ENCODE data around the gene ZCCHC7.

ZCCHC7 gene

DNA sequence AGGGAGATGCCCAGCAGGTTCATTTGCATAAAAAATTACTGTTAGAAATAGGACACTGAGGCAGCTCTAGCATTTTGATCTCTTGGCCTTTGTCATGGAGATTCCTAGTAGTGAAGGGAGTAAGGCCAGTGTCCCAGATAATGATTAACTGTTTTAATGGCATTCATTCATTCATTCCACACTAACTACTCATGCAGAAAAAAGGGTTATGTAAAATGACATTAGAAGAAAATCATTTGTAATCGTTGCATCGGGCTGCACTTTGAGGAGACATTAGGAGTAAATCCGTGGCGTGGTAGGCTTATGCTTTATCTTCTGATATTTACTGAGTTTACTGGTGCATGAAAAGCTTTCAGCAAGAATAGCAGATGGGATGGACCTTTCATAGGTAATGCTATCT, 219.5 kb downstream of the ZCCHC7 start:
- no peak for TF ChIP-seq CTCF (IDR thresholded peaks at IDR 0.05; ENCODE audit: low read depth, low read length, missing control alignments)
- H3K4me3 ChIP-seq (ENCODE audit: low read depth, low read length): no peak overlapping the region
- DNase-seq (ENCODE audit: low read depth): no peak

- no peak for DNase-seq (ENCODE audit: low read depth)
- H3K4me3 ChIP-seq (ENCODE audit: low read depth, low read length): no peak overlapping the region
- TF ChIP-seq CTCF (IDR thresholded peaks at IDR 0.05; ENCODE audit: low read depth, low read length, missing control alignments): no peak
Observed at GRCh38 chr9:37340961-37341360, 220.6 kb downstream of the ZCCHC7 start.

- TF ChIP-seq CTCF (IDR thresholded peaks at IDR 0.05; ENCODE audit: low read depth, low read length, missing control alignments): no peak
- DNase-seq (ENCODE audit: low read depth): no peak
- no peak overlapping the region for H3K4me3 ChIP-seq (ENCODE audit: low read depth, low read length)
Observed at GRCh38 chr9:37341704-37342103, 221.3 kb downstream of the ZCCHC7 start.

DNA sequence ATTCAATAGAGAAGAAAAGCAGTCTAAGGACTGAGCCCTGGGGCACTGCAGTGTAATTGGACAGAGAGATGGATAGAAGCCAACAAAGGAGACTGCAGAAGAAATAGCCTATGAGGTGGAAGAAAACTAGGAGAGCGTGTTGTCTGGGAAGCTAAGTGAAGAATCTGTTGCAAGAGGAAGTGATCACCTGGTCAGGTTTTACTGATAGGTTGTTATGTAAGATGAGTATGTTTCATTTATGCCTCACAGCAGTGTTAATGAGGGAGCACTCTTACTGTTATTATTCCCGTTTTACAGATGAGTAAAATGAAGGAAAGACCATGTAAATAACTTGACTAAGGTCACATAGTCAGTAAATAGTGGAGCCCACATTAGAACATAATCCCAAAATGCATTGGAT, 222.1 kb downstream of the ZCCHC7 start:
- no peak overlapping the region for H3K4me3 ChIP-seq (ENCODE audit: low read depth, low read length)
- DNase-seq (ENCODE audit: low read depth): no peak
- TF ChIP-seq CTCF (IDR thresholded peaks at IDR 0.05; ENCODE audit: low read depth, low read length, missing control alignments): no peak

GRCh38 chr9:37342895-37343294, 222.5 kb downstream of the ZCCHC7 start:
- no peak for TF ChIP-seq CTCF (IDR thresholded peaks at IDR 0.05; ENCODE audit: low read depth, low read length, missing control alignments)
- H3K4me3 ChIP-seq (ENCODE audit: low read depth, low read length): no peak overlapping the region
- DNase-seq (ENCODE audit: low read depth): peak; percentile 45

- no peak for TF ChIP-seq CTCF (IDR thresholded peaks at IDR 0.05; ENCODE audit: low read depth, low read length, missing control alignments)
- no peak overlapping the region for H3K4me3 ChIP-seq (ENCODE audit: low read depth, low read length)
- DNase-seq (ENCODE audit: low read depth): no peak
Observed at GRCh38 chr9:37343724-37344123, 223.3 kb downstream of the ZCCHC7 start.

- H3K4me3 ChIP-seq (ENCODE audit: low read depth, low read length): no peak overlapping the region
- no peak for TF ChIP-seq CTCF (IDR thresholded peaks at IDR 0.05; ENCODE audit: low read depth, low read length, missing control alignments)
- no peak for DNase-seq (ENCODE audit: low read depth)
Observed at GRCh38 chr9:37345038-37345437, 224.7 kb downstream of the ZCCHC7 start.

All from GM12864 (cell line).